ENCODE results near the gene NOTCH2.

DNA sequence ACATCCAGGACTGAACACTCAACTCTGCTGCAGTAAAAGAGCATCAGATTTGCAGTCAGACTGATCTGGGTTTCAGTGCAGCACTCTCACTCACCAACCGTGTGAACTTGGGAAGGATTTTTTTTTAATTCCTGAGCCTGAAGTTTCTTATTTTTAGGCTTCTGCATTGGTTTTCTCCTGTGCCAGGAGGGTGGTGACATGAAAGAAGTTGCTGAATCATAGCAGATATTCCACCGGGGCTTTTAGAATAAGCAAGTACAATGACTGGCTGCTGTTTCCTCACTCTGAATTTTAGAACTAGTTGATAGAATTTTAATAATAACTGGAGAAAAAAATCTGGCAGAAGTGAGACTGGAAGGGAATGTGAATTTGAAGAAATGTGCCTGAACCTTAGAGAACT, 184.8 kb downstream of the NOTCH2 start:
- TF ChIP-seq EZH2 (IDR thresholded peaks at IDR 0.05) = no peak
- TF ChIP-seq, protein P1, sequence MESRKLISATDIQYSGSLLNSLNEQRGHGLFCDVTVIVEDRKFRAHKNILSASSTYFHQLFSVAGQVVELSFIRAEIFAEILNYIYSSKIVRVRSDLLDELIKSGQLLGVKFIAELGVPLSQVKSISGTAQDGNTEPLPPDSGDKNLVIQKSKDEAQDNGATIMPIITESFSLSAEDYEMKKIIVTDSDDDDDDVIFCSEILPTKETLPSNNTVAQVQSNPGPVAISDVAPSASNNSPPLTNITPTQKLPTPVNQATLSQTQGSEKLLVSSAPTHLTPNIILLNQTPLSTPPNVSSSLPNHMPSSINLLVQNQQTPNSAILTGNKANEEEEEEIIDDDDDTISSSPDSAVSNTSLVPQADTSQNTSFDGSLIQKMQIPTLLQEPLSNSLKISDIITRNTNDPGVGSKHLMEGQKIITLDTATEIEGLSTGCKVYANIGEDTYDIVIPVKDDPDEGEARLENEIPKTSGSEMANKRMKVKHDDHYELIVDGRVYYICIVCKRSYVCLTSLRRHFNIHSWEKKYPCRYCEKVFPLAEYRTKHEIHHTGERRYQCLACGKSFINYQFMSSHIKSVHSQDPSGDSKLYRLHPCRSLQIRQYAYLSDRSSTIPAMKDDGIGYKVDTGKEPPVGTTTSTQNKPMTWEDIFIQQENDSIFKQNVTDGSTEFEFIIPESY (IDR thresholded peaks at IDR 0.05; ENCODE audit: extremely low read depth, insufficient replicate concordance, low read length) = no peak
- TF ChIP-seq POLR2A (IDR thresholded peaks at IDR 0.05; ENCODE audit: borderline replicate concordance, extremely low read depth, insufficient read depth, insufficient read length) = no peak
- no peak for TF ChIP-seq ZNF274 (IDR thresholded peaks at IDR 0.05; ENCODE audit: low read depth, low read length)
- TF ChIP-seq, protein P2, sequence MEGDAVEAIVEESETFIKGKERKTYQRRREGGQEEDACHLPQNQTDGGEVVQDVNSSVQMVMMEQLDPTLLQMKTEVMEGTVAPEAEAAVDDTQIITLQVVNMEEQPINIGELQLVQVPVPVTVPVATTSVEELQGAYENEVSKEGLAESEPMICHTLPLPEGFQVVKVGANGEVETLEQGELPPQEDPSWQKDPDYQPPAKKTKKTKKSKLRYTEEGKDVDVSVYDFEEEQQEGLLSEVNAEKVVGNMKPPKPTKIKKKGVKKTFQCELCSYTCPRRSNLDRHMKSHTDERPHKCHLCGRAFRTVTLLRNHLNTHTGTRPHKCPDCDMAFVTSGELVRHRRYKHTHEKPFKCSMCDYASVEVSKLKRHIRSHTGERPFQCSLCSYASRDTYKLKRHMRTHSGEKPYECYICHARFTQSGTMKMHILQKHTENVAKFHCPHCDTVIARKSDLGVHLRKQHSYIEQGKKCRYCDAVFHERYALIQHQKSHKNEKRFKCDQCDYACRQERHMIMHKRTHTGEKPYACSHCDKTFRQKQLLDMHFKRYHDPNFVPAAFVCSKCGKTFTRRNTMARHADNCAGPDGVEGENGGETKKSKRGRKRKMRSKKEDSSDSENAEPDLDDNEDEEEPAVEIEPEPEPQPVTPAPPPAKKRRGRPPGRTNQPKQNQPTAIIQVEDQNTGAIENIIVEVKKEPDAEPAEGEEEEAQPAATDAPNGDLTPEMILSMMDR (IDR thresholded peaks at IDR 0.05 in 2 of 3, conservative IDR thresholded peaks at IDR 0.05 in 1 of 3; ENCODE audit: borderline replicate concordance in 1 of 3, insufficient read depth in 1 of 3, low read depth in 2 of 3, low read length in 2 of 3) = no peak
- no peak for TF ChIP-seq CEBPB (IDR thresholded peaks at IDR 0.05; ENCODE audit: low read depth)
- no peak for TF ChIP-seq CBX3 (IDR thresholded peaks at IDR 0.05; ENCODE audit: low read depth)
- no peak for TF ChIP-seq YY1 (IDR thresholded peaks at IDR 0.05; ENCODE audit: extremely low read depth, insufficient replicate concordance, low read depth, low read length)
- no peak for TF ChIP-seq ELF1 (IDR thresholded peaks at IDR 0.05; ENCODE audit: borderline replicate concordance, low read depth)
- TF ChIP-seq EZH2phosphoT487 (IDR thresholded peaks at IDR 0.05; ENCODE audit: borderline replicate concordance) = no peak
- no peak for TF ChIP-seq POLR2AphosphoS5 (IDR thresholded peaks at IDR 0.05; ENCODE audit: low read depth, low read length)

All from HCT116 (cell line).